Measurements from ENCODE around the gene CIC.

The CIC gene

GRCh38 chr19:42229301-42229854 is 39.7 kb upstream of the CIC start:
- H3K9me3 ChIP-seq (ENCODE audit: low read depth, low read length) = no peaks in the 10 kb centered on the region
- H3K9ac ChIP-seq (ENCODE audit: insufficient read length) = no peak overlapping the region
- no peak for TF ChIP-seq EZH2 (IDR thresholded peaks at IDR 0.05)
- DNase-seq (ENCODE audit: low read depth, low spot score) = no peak
- no peak overlapping the region for H3K4me3 ChIP-seq
- peak overlapping the region; percentile 62 for H3K27ac ChIP-seq
- H3K36me3 ChIP-seq (ENCODE audit: insufficient read depth, low read length) = peaks cover 82% of the 10 kb centered on the region

GRCh38 chr19:42229855-42230351 is 39.1 kb upstream of the CIC start:
- Histone ChIP-seq H3K27ac (peak overlapping the region; percentile 62), H3K4me3 (no peak overlapping the region), H3K36me3 (ENCODE audit: insufficient read depth, low read length) (peaks cover 82% of the 10 kb centered on the region), H3K9ac (ENCODE audit: insufficient read length) (no peak overlapping the region), H3K9me3 (ENCODE audit: low read depth, low read length) (no peaks in the 10 kb centered on the region)
- TF ChIP-seq EZH2 (IDR thresholded peaks at IDR 0.05) (no peak), POLR2AphosphoS5 (IDR thresholded peaks at IDR 0.05; ENCODE audit: borderline replicate concordance, low read depth, low read length) (no peak), FOXP2 (optimal IDR thresholded peaks at IDR 0.05; ENCODE audit: control extremely low read depth, extremely low read length, insufficient read depth) (no peak)
- DNase-seq (ENCODE audit: low read depth, low spot score) = no peak

- TF ChIP-seq EZH2 (IDR thresholded peaks at IDR 0.05) (no peak), FOXP2 (optimal IDR thresholded peaks at IDR 0.05; ENCODE audit: control extremely low read depth, extremely low read length, insufficient read depth) (no peak), POLR2AphosphoS5 (IDR thresholded peaks at IDR 0.05; ENCODE audit: borderline replicate concordance, low read depth, low read length) (no peak)
- Histone ChIP-seq H3K36me3 (ENCODE audit: insufficient read depth, low read length) (peaks cover 82% of the 10 kb centered on the region), H3K9ac (ENCODE audit: insufficient read length) (no peak overlapping the region), H3K4me3 (no peak overlapping the region), H3K27ac (no peak overlapping the region), H3K9me3 (ENCODE audit: low read depth, low read length) (no peaks in the 10 kb centered on the region)
- DNase-seq (ENCODE audit: low read depth, low spot score) = no peak
Observed at GRCh38 chr19:42230571-42230970, 38.5 kb upstream of the CIC start.

- no peak overlapping the region for H3K27ac ChIP-seq
- H3K9ac ChIP-seq (ENCODE audit: insufficient read length) = no peak overlapping the region
- TF ChIP-seq EZH2 (IDR thresholded peaks at IDR 0.05) = no peak
- no peak for TF ChIP-seq FOXP2 (optimal IDR thresholded peaks at IDR 0.05; ENCODE audit: control extremely low read depth, extremely low read length, insufficient read depth)
- no peak for TF ChIP-seq POLR2AphosphoS5 (IDR thresholded peaks at IDR 0.05; ENCODE audit: borderline replicate concordance, low read depth, low read length)
- H3K4me3 ChIP-seq = no peak overlapping the region
- no peaks in the 10 kb centered on the region for H3K9me3 ChIP-seq (ENCODE audit: low read depth, low read length)
- no peak for DNase-seq (ENCODE audit: low read depth, low spot score)
- peaks cover 81% of the 10 kb centered on the region for H3K36me3 ChIP-seq (ENCODE audit: insufficient read depth, low read length)
Observed at GRCh38 chr19:42232435-42232834, 36.6 kb upstream of the CIC start.

GRCh38 chr19:42233106-42233505 is 35.9 kb upstream of the CIC start:
- no peak for DNase-seq (ENCODE audit: low read depth, low spot score)
- Histone ChIP-seq H3K9ac (ENCODE audit: insufficient read length) (no peak overlapping the region), H3K9me3 (ENCODE audit: low read depth, low read length) (no peaks in the 10 kb centered on the region), H3K27ac (no peak overlapping the region), H3K36me3 (ENCODE audit: insufficient read depth, low read length) (peaks cover 81% of the 10 kb centered on the region), H3K4me3 (no peak overlapping the region)
- TF ChIP-seq EZH2 (IDR thresholded peaks at IDR 0.05) (no peak), POLR2AphosphoS5 (IDR thresholded peaks at IDR 0.05; ENCODE audit: borderline replicate concordance, low read depth, low read length) (no peak), FOXP2 (optimal IDR thresholded peaks at IDR 0.05; ENCODE audit: control extremely low read depth, extremely low read length, insufficient read depth) (no peak)

GRCh38 chr19:42233678-42234292 is 35.3 kb upstream of the CIC start:
- H3K9me3 ChIP-seq (ENCODE audit: low read depth, low read length) = no peaks in the 10 kb centered on the region
- TF ChIP-seq EZH2 (IDR thresholded peaks at IDR 0.05) (no peak), FOXP2 (optimal IDR thresholded peaks at IDR 0.05; ENCODE audit: control extremely low read depth, extremely low read length, insufficient read depth) (no peak), POLR2AphosphoS5 (IDR thresholded peaks at IDR 0.05; ENCODE audit: borderline replicate concordance, low read depth, low read length) (no peak)
- peaks cover 80% of the 10 kb centered on the region for H3K36me3 ChIP-seq (ENCODE audit: insufficient read depth, low read length)
- H3K27ac ChIP-seq = no peak overlapping the region
- no peak overlapping the region for H3K4me3 ChIP-seq
- no peak for DNase-seq (ENCODE audit: low read depth, low spot score)
- H3K9ac ChIP-seq (ENCODE audit: insufficient read length) = no peak overlapping the region

GRCh38 chr19:42234364-42234763 is 34.7 kb upstream of the CIC start:
- DNase-seq (ENCODE audit: low read depth, low spot score) = no peak
- no peak for TF ChIP-seq EZH2 (IDR thresholded peaks at IDR 0.05)
- TF ChIP-seq POLR2AphosphoS5 (IDR thresholded peaks at IDR 0.05; ENCODE audit: borderline replicate concordance, low read depth, low read length) = no peak
- no peak for TF ChIP-seq FOXP2 (optimal IDR thresholded peaks at IDR 0.05; ENCODE audit: control extremely low read depth, extremely low read length, insufficient read depth)
- H3K9ac ChIP-seq (ENCODE audit: insufficient read length) = no peak overlapping the region
- H3K27ac ChIP-seq = no peak overlapping the region
- H3K4me3 ChIP-seq = no peak overlapping the region
- H3K9me3 ChIP-seq (ENCODE audit: low read depth, low read length) = no peaks in the 10 kb centered on the region
- peaks cover 79% of the 10 kb centered on the region for H3K36me3 ChIP-seq (ENCODE audit: insufficient read depth, low read length)

GRCh38 chr19:42235181-42235580 is 33.9 kb upstream of the CIC start:
- no peak for TF ChIP-seq POLR2AphosphoS5 (IDR thresholded peaks at IDR 0.05; ENCODE audit: borderline replicate concordance, low read depth, low read length)
- no peak for TF ChIP-seq EZH2 (IDR thresholded peaks at IDR 0.05)
- TF ChIP-seq FOXP2 (optimal IDR thresholded peaks at IDR 0.05; ENCODE audit: control extremely low read depth, extremely low read length, insufficient read depth) = no peak
- no peak for DNase-seq (ENCODE audit: low read depth, low spot score)
- H3K4me3 ChIP-seq = no peak overlapping the region
- H3K9ac ChIP-seq (ENCODE audit: insufficient read length) = no peak overlapping the region
- H3K36me3 ChIP-seq (ENCODE audit: insufficient read depth, low read length) = peaks cover 79% of the 10 kb centered on the region
- no peak overlapping the region for H3K27ac ChIP-seq
- no peaks in the 10 kb centered on the region for H3K9me3 ChIP-seq (ENCODE audit: low read depth, low read length)
